ENCODE results near the gene CACNA1B. TPM values are rescaled to one million over a fixed set of nuclear protein-coding genes. Genes with fewer than 3 reads are reported as not detected.

The CACNA1B gene
- polyA plus RNA-seq, 1 of the 3 experiments (the other 2 are of a cell fraction): 0.03 TPM

DNA sequence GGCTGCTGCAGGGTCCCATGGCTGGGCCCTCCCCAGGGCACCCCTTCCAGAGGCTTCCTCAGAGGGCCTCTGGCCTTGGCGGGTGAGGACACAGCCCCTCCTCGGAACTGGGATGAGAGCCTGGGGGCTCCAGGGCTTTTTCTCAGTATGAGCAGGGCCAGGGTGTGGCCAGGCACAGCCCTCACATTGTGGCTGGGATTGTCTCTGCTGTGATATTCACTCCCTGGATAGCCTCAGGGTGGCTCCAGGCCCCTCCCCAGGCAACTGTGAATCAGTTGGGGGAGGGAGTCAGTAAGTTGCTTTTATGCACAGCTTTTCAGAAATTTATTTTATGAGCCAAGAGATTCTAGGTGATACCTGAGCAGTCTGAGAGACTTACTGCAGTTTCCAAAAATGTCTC is 135.7 kb downstream of the CACNA1B start:
- Histone ChIP-seq H3K27ac (ENCODE audit: low read depth in 2 of 2, low read length in 1 of 2) (no peak overlapping the region), H3F3A (replicated peaks; ENCODE audit: insufficient read depth) (no peaks in the 10 kb centered on the region), H4K20me1 (ENCODE audit: insufficient read depth) (no peaks in the 10 kb centered on the region), H2AFZ (ENCODE audit: low read depth) (no peak overlapping the region), H3K9me3 (no peaks in the 10 kb centered on the region), H3K9ac (no peak overlapping the region), H3K79me2 (ENCODE audit: insufficient read depth) (no peaks in the 10 kb centered on the region), H3K9me2 (no peaks in the 10 kb centered on the region), H3K27me3 (ENCODE audit: insufficient read depth) (no peaks in the 10 kb centered on the region), H3K4me2 (no peak overlapping the region), H3K4me3 (ENCODE audit: low read depth in 2 of 2, low read length in 1 of 2) (no peak overlapping the region), H3K4me1 (ENCODE audit: control insufficient read depth in 1 of 2, insufficient read depth in 2 of 2, low read depth in 1 of 2, low read length in 1 of 2) (no peaks in the 10 kb centered on the region; a peak in 1 of 4 replicates), H3K36me3 (replicated peaks in 1 of 2; ENCODE audit: control insufficient read depth in 1 of 2, insufficient read depth in 2 of 2, low read length in 1 of 2) (no peaks in the 10 kb centered on the region)
- WGBS (ENCODE audit: low lambda C conversion rate): no CpG with 5 or more reads among the region's 2 CpGs
- CTCF ChIA-PET: no interaction called here
- POLR2A ChIA-PET: no interaction called here
- TF ChIP-seq, protein P1, sequence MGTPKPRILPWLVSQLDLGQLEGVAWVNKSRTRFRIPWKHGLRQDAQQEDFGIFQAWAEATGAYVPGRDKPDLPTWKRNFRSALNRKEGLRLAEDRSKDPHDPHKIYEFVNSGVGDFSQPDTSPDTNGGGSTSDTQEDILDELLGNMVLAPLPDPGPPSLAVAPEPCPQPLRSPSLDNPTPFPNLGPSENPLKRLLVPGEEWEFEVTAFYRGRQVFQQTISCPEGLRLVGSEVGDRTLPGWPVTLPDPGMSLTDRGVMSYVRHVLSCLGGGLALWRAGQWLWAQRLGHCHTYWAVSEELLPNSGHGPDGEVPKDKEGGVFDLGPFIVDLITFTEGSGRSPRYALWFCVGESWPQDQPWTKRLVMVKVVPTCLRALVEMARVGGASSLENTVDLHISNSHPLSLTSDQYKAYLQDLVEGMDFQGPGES (IDR thresholded peaks at IDR 0.05; ENCODE audit: low read depth, low read length): no peak
- TF ChIP-seq, protein P2, sequence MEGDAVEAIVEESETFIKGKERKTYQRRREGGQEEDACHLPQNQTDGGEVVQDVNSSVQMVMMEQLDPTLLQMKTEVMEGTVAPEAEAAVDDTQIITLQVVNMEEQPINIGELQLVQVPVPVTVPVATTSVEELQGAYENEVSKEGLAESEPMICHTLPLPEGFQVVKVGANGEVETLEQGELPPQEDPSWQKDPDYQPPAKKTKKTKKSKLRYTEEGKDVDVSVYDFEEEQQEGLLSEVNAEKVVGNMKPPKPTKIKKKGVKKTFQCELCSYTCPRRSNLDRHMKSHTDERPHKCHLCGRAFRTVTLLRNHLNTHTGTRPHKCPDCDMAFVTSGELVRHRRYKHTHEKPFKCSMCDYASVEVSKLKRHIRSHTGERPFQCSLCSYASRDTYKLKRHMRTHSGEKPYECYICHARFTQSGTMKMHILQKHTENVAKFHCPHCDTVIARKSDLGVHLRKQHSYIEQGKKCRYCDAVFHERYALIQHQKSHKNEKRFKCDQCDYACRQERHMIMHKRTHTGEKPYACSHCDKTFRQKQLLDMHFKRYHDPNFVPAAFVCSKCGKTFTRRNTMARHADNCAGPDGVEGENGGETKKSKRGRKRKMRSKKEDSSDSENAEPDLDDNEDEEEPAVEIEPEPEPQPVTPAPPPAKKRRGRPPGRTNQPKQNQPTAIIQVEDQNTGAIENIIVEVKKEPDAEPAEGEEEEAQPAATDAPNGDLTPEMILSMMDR (IDR thresholded peaks at IDR 0.05): no peak
- TF ChIP-seq, protein P3, sequence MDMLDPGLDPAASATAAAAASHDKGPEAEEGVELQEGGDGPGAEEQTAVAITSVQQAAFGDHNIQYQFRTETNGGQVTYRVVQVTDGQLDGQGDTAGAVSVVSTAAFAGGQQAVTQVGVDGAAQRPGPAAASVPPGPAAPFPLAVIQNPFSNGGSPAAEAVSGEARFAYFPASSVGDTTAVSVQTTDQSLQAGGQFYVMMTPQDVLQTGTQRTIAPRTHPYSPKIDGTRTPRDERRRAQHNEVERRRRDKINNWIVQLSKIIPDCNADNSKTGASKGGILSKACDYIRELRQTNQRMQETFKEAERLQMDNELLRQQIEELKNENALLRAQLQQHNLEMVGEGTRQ (IDR thresholded peaks at IDR 0.05; ENCODE audit: borderline replicate concordance, low read depth, low read length): no peak
- TF ChIP-seq CHD2 (IDR thresholded peaks at IDR 0.05; ENCODE audit: low read length, partially characterized antibody): no peak
- peak; percentile 19 for DNase-seq

GRCh38 chr9:138013836-138014562 is 136.4 kb downstream of the CACNA1B start:
- Histone ChIP-seq H3K36me3 (replicated peaks in 1 of 2; ENCODE audit: control insufficient read depth in 1 of 2, insufficient read depth in 2 of 2, low read length in 1 of 2) (no peaks in the 10 kb centered on the region), H2AFZ (ENCODE audit: low read depth) (no peak overlapping the region), H3K9me3 (no peaks in the 10 kb centered on the region), H3K27me3 (ENCODE audit: insufficient read depth) (no peaks in the 10 kb centered on the region), H3K9ac (no peak overlapping the region), H3K4me2 (no peak overlapping the region), H3K9me2 (no peaks in the 10 kb centered on the region), H3K79me2 (ENCODE audit: insufficient read depth) (no peaks in the 10 kb centered on the region), H3F3A (replicated peaks; ENCODE audit: insufficient read depth) (no peaks in the 10 kb centered on the region), H3K4me1 (ENCODE audit: control insufficient read depth in 1 of 2, insufficient read depth in 2 of 2, low read depth in 1 of 2, low read length in 1 of 2) (no peaks in the 10 kb centered on the region; a peak in 1 of 4 replicates), H3K4me3 (ENCODE audit: low read depth in 2 of 2, low read length in 1 of 2) (no peak overlapping the region), H3K27ac (ENCODE audit: low read depth in 2 of 2, low read length in 1 of 2) (no peak overlapping the region), H4K20me1 (ENCODE audit: insufficient read depth) (no peaks in the 10 kb centered on the region)
- DNase-seq: peak; percentile 19
- POLR2A ChIA-PET: no interaction called here
- WGBS (ENCODE audit: low lambda C conversion rate): 53% methylated on average over 13 of the region's 15 CpGs
- CTCF ChIA-PET: interaction anchor here (1.4 kb wide), 1 partner anchor 13 kb away, joined by 3 read pairs; no protein-coding TSS in a partner anchor
- TF ChIP-seq, protein P4, sequence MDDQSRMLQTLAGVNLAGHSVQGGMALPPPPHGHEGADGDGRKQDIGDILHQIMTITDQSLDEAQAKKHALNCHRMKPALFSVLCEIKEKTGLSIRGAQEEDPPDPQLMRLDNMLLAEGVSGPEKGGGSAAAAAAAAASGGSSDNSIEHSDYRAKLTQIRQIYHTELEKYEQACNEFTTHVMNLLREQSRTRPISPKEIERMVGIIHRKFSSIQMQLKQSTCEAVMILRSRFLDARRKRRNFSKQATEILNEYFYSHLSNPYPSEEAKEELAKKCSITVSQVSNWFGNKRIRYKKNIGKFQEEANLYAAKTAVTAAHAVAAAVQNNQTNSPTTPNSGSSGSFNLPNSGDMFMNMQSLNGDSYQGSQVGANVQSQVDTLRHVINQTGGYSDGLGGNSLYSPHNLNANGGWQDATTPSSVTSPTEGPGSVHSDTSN (IDR thresholded peaks at IDR 0.05): no peak
- TF ChIP-seq NFIC (IDR thresholded peaks at IDR 0.05; ENCODE audit: borderline replicate concordance): no peak
- TF ChIP-seq RFX5 (IDR thresholded peaks at IDR 0.05; ENCODE audit: low read length): no peak
- TF ChIP-seq RXRA (IDR thresholded peaks at IDR 0.05; ENCODE audit: borderline replicate concordance, low read depth): no peak
- TF ChIP-seq, protein P2 (IDR thresholded peaks at IDR 0.05): no peak
- no peak for TF ChIP-seq TCF12 (IDR thresholded peaks at IDR 0.05)
- TF ChIP-seq EP300 (IDR thresholded peaks at IDR 0.05; ENCODE audit: borderline replicate concordance in 1 of 2, low read depth in 1 of 2, low read length in 1 of 2): no peak
- no peak for TF ChIP-seq MXI1 (IDR thresholded peaks at IDR 0.05; ENCODE audit: low read depth, low read length)
- no peak for TF ChIP-seq YY1 (IDR thresholded peaks at IDR 0.05; ENCODE audit: low read depth)
- TF ChIP-seq ELF1 (IDR thresholded peaks at IDR 0.05): no peak
- no peak for TF ChIP-seq MEF2A (IDR thresholded peaks at IDR 0.05; ENCODE audit: borderline replicate concordance, low read depth)
- TF ChIP-seq RCOR1 (IDR thresholded peaks at IDR 0.05; ENCODE audit: low read length): no peak

Measured in SK-N-SH (cell line).